H1 (cell line): ENCODE measurements around the gene CCDC88C. TPM values are rescaled to one million over a fixed set of nuclear protein-coding genes. Genes with fewer than 3 reads are reported as not detected.

Experiments
- CTCF ChIA-PET: fragments of 300-600 bp; sonication (Branson Sonifier 250); formaldehyde crosslinking; loops from one replicate; lab custom pipeline; 2021; ENCODE audit not compliant: partially characterized antibody; lab: Charles Lee
- POLR2A ChIA-PET: fragments of 300-600 bp; sonication (Branson Sonifier 250); formaldehyde crosslinking; loops from one replicate; lab custom pipeline; 2021; ENCODE audit warnings: inconsistent platforms; ENCODE audit not compliant: partially characterized antibody; lab: Charles Lee
- DNase-seq, 2 experiments: peaks; one replicate each; pipeline versions ENCODE4 v3.0.0 to v3.0.0-alpha.2; 2010 to 2022; ENCODE audit warnings: low spot score in 2 of 2, low read depth in 1 of 2, mixed read lengths in 1 of 2
- FAIRE-seq: peaks from 2 replicates; lab custom pipeline; 2011; peaks lifted over from hg19 to GRCh38; lab: Jason Lieb, UNC
- H2AFZ ChIP-seq: 2 replicates; pipeline ENCODE4 v1.8.1; 2012; ENCODE audit warnings: low read length, inconsistent platforms
- H2AK5ac ChIP-seq: 2 replicates; pipeline ENCODE4 v1.6.1; 2013; ENCODE audit warnings: low read depth, low read length
- H2BK120ac ChIP-seq: replicated peaks from 2 replicates; pipeline ENCODE3; 2013; ENCODE audit warnings: low read depth, low read length, inconsistent platforms
- H2BK12ac ChIP-seq: 2 replicates; pipeline ENCODE4 v1.6.1; 2013; ENCODE audit warnings: low read depth, low read length
- H2BK15ac ChIP-seq: 2 replicates; pipeline ENCODE4 v1.6.1; 2013; ENCODE audit warnings: low read length
- H2BK20ac ChIP-seq: 2 replicates; pipeline ENCODE4 v1.6.1; 2013; ENCODE audit warnings: low read length
- H2BK5ac ChIP-seq: 2 replicates; pipeline ENCODE4 v1.6.1; 2013; ENCODE audit warnings: low read depth, low read length
- H3K14ac ChIP-seq: 2 replicates; pipeline ENCODE4 v1.6.1; 2013; ENCODE audit warnings: inconsistent platforms; ENCODE audit not compliant: insufficient read length
- H3K18ac ChIP-seq: 2 replicates; pipeline ENCODE4 v1.6.1; 2013; ENCODE audit warnings: low read length; ENCODE audit errors: extremely low read depth
- H3K23ac ChIP-seq: 2 replicates; pipeline ENCODE4 v1.6.1; 2013; ENCODE audit warnings: inconsistent platforms; ENCODE audit not compliant: insufficient read length
- H3K23me2 ChIP-seq: 2 replicates; pipeline ENCODE4 v1.6.1; 2013; ENCODE audit warnings: low read depth, low read length
- H3K27ac ChIP-seq: 2 replicates; pipeline ENCODE4 v1.6.1; 2011; ENCODE audit warnings: low read depth, low read length, inconsistent platforms
- H3K27me3 ChIP-seq, 4 experiments: replicated peaks in 1 of 4; 1 replicate in 1 of 4; 2 replicates in 3 of 4; pipeline versions ENCODE4 v1.6.1 to v1.8.1; 2011 to 2013; ENCODE audit warnings: low read length in 3 of 4, mild to moderate bottlenecking in 3 of 4, inconsistent platforms in 2 of 4, mixed read lengths in 2 of 4, moderate library complexity in 1 of 4; ENCODE audit not compliant: control insufficient read depth in 3 of 4, insufficient read depth in 3 of 4; ENCODE audit errors: extremely low read depth in 1 of 4
- H3K36me3 ChIP-seq, 4 experiments: 2 replicates each; pipeline versions ENCODE4 v1.6.1 to v1.8.1; 2011 to 2013; ENCODE audit warnings: mild to moderate bottlenecking in 4 of 4, low read length in 3 of 4, moderate library complexity in 2 of 4, control low read depth in 1 of 4, inconsistent platforms in 1 of 4; ENCODE audit not compliant: insufficient read depth in 4 of 4, control insufficient read depth in 2 of 4
- H3K4ac ChIP-seq: replicated peaks from 2 replicates; pipeline ENCODE3; 2013; ENCODE audit warnings: low read length, low read depth, mixed read lengths, inconsistent platforms; ENCODE audit not compliant: insufficient read length
- H3K4me1 ChIP-seq, 4 experiments: replicated peaks in 1 of 4; 1 replicate in 1 of 4; 2 replicates in 3 of 4; pipeline versions ENCODE4 v1.6.1 to v1.8.1; 2011 to 2013; ENCODE audit warnings: low read length in 3 of 4, inconsistent platforms in 2 of 4, mixed read lengths in 1 of 4; ENCODE audit not compliant: insufficient read depth in 4 of 4, control insufficient read depth in 3 of 4
- H3K4me2 ChIP-seq, 2 experiments: 2 replicates each; pipeline versions ENCODE4 v1.6.1 to v1.8.1; 2011 to 2013; ENCODE audit warnings: low read depth in 2 of 2, low read length in 2 of 2, control low read depth in 1 of 2, inconsistent platforms in 1 of 2, mild to moderate bottlenecking in 1 of 2; ENCODE audit not compliant: insufficient read depth in 1 of 2
- H3K4me3 ChIP-seq, 4 experiments: fragments of 200-600, 300-600 bp in 1 of 4; sonication (generic), shearing (Covaris generic), sonication (Bioruptor Twin) in 1 of 4; 2 replicates each; pipeline versions ENCODE4 v1.5.1 to v1.8.1; 2011 to 2016; ENCODE audit warnings: low read length in 4 of 4, low read depth in 3 of 4, control low read depth in 2 of 4, inconsistent platforms in 2 of 4, mild to moderate bottlenecking in 2 of 4, mixed read lengths in 1 of 4, moderate library complexity in 1 of 4; ENCODE audit not compliant: insufficient read depth in 2 of 4; ENCODE audit errors: extremely low read depth in 1 of 4
- H3K56ac ChIP-seq: replicated peaks from 2 replicates; pipeline ENCODE3; 2013; ENCODE audit warnings: low read depth, mild to moderate bottlenecking, mixed read lengths, low read length, inconsistent platforms; ENCODE audit not compliant: insufficient read length
- H3K79me1 ChIP-seq: 2 replicates; pipeline ENCODE4 v1.6.1; 2013; ENCODE audit warnings: low read depth, low read length, control low read depth
- H3K79me2 ChIP-seq, 2 experiments: 2 replicates each; pipeline versions ENCODE4 v1.6.1 to v1.8.1; 2012 to 2013; ENCODE audit warnings: low read length in 2 of 2, mild to moderate bottlenecking in 2 of 2, inconsistent platforms in 1 of 2; ENCODE audit not compliant: insufficient read depth in 2 of 2, control insufficient read depth in 1 of 2
- H3K9ac ChIP-seq, 4 experiments: replicated peaks in 1 of 4; 1 replicate in 1 of 4; 2 replicates in 3 of 4; pipeline versions ENCODE4 v1.6.1 to v1.8.1; 2011 to 2013; ENCODE audit warnings: low read depth in 3 of 4, low read length in 3 of 4, control low read depth in 2 of 4, mild to moderate bottlenecking in 2 of 4, moderate library complexity in 2 of 4, inconsistent platforms in 1 of 4; ENCODE audit errors: extremely low read depth in 1 of 4
- H3K9me3 ChIP-seq, 2 experiments: 2 replicates each; pipeline versions ENCODE4 v1.6.1 to v1.8.1; 2012 to 2013; ENCODE audit warnings: mild to moderate bottlenecking in 2 of 2, moderate library complexity in 2 of 2, control low read depth in 1 of 2, inconsistent platforms in 1 of 2, low read depth in 1 of 2, low read length in 1 of 2, mixed read lengths in 1 of 2; ENCODE audit not compliant: insufficient read depth in 2 of 2
- H4K20me1 ChIP-seq, 2 experiments: replicated peaks in 1 of 2; 2 replicates each; pipeline versions ENCODE3 to v1.8.1; 2011 to 2013; ENCODE audit warnings: inconsistent platforms in 2 of 2, low read length in 2 of 2, mild to moderate bottlenecking in 1 of 2; ENCODE audit not compliant: insufficient read depth in 2 of 2, control insufficient read depth in 1 of 2
- H4K5ac ChIP-seq: 2 replicates; pipeline ENCODE4 v1.6.1; 2013; ENCODE audit warnings: low read length, low read depth, mixed read lengths, inconsistent platforms; ENCODE audit not compliant: insufficient read length
- H4K8ac ChIP-seq: 2 replicates; pipeline ENCODE4 v1.8.0; 2013; ENCODE audit warnings: mild to moderate bottlenecking, moderate library complexity, low read length, inconsistent platforms; ENCODE audit not compliant: insufficient read depth; ENCODE audit errors: extremely low read depth
- H4K91ac ChIP-seq: replicated peaks from 2 replicates; pipeline ENCODE3; 2013; ENCODE audit warnings: low read length, mixed read lengths, inconsistent platforms; ENCODE audit not compliant: insufficient read length
- EGR1 ChIP-seq: IDR thresholded peaks from 2 replicates; pipeline ENCODE4 v1.6.1; 2011; ENCODE audit warnings: low read depth, low read length, borderline replicate concordance
- WGBS, 2 experiments: shearing (Covaris generic) in 1 of 2; methylation state at CpG; one replicate each; pipeline versions ENCODE4 v1.1.6 to v1.1.7; 2013 to 2015; ENCODE audit warnings: low lambda C conversion rate in 2 of 2, mixed read lengths in 2 of 2, inconsistent platforms in 1 of 2, low coverage in 1 of 2, missing lambda C conversion rate in 1 of 2; ENCODE audit not compliant: insufficient replicate concordance in 2 of 2, insufficient coverage in 1 of 2, insufficient read length in 1 of 2; ENCODE audit errors: extremely low coverage in 1 of 2, missing lambda C conversion rate in 1 of 2; 5-methylcytosine and 5-hydroxymethylcytosine counted together
- polyA plus RNA-seq, 7 experiments: library from polyadenylated mRNA; depleted of rRNA in 3 of 7; stranded (reverse) in 5 of 7; unstranded in 2 of 7; fragments of >200 nt in 5 of 7; fragments of 200-250 nt in 2 of 7; gene quantifications; 1 replicate in 5 of 7; 2 replicates in 1 of 7; 4 replicates in 1 of 7; pipeline versions ENCODE4 v1.2.1 to v1.2.3, GENCODE V29; 2011 to 2013; ENCODE audit warnings: missing spikeins in 2 of 7, mixed read lengths in 2 of 7
- total RNA-seq: library from RNA; stranded (reverse); fragmentation: NEBNext Ultra II Directional; extraction: Animal tissue kit (Norgen Biotek cat#: 25700); gene quantifications from 2 replicates; pipeline ENCODE4 v1.2.1, GENCODE V29; 2021

Gene CCDC88C
- total and polyA plus RNA-seq, 2 of the 8 experiments (the other 6 are each of a cell fraction or from before 2014, with no cell fraction given), result 10.3 to 57.7 TPM

GRCh38 chr14:91341751-91342154 lies 75.9 kb downstream of the CCDC88C start:
- Histone ChIP-seq H3K4me3 (no peak overlapping the region), H3K23me2 (no peaks in the 10 kb centered on the region; the same call in 1 of the 2 replicates), H3K27ac (no peak overlapping the region), H2BK120ac (no peak overlapping the region), H2BK5ac (no peak overlapping the region), H3K36me3 (peaks cover 6 to 34% (median 13%) of the 10 kb centered on the region in 4 experiments; a peak in 6 of 8 replicates), H2AFZ (no peak overlapping the region), H3K18ac (no peak overlapping the region), H2BK12ac (no peak overlapping the region), H4K20me1 (peaks cover 0 to 3% of the 10 kb centered on the region in 2 experiments), H3K27me3 (no peaks in the 10 kb centered on the region), H3K4me2 (no peak overlapping the region), H3K4ac (no peak overlapping the region), H4K91ac (no peak overlapping the region), H3K79me1 (peaks cover 3% of the 10 kb centered on the region), H3K56ac (no peak overlapping the region), H3K9ac (no peak overlapping the region), H2BK20ac (no peak overlapping the region), H4K5ac (no peak overlapping the region), H2BK15ac (no peak overlapping the region), H3K79me2 (peaks cover under 1 to 12% of the 10 kb centered on the region in 2 experiments; a peak in 1 of 4 replicates), H4K8ac (no peak overlapping the region), H3K9me3 (no peaks in the 10 kb centered on the region), H3K14ac (no peak overlapping the region)
- WGBS, 2 experiments, result 89% methylated on average over 7 of the region's 7 CpGs; no CpG with 5 or more reads in 1 of the 2 experiments
- ChIA-PET CTCF (interaction anchor here (0.6 to 11.6 kb wide), 7 partner anchors 13 to 145 kb away, joined by 3 to 135 read pairs (median 17); no protein-coding TSS in a partner anchor), POLR2A (no interaction called here)
- no peak for DNase-seq
- no peak for TF ChIP-seq EGR1
- TF ChIP-seq, all 59 proteins: peak for 0
- no peaks in the 10 kb centered on the region; a peak in 1 of 7 replicates for H3K4me1 ChIP-seq
- FAIRE-seq, result no peak
- H2AK5ac ChIP-seq, result no peak overlapping the region
- H3K23ac ChIP-seq, result no peak overlapping the region
